Astrocyte (in vitro differentiated cells and primary cell): ENCODE measurements around the gene OSER1.
"Not testable (repeated sequence)": the region's sequence is repeated elsewhere in the genome, so short reads cannot be mapped to it uniquely, and the experiment has no call there.

Experiments used
- CTCF ChIP-seq: IDR thresholded peaks from 2 replicates; pipeline ENCODE4 v1.5.1; 2011; ENCODE audit warnings: low read depth, mild to moderate bottlenecking, inconsistent platforms, low read length, moderate library complexity; ENCODE audit not compliant: insufficient read depth
- EZH2 ChIP-seq: IDR thresholded peaks from 2 replicates; pipeline ENCODE4 v1.6.1; 2012; ENCODE audit warnings: mild to moderate bottlenecking, low read length, inconsistent platforms; ENCODE audit not compliant: insufficient read depth

GRCh38 chr20:44190197-44190852 is 20.2 kb downstream of the OSER1 start:
- not testable (repeated sequence) for TF ChIP-seq EZH2
- peak; percentile 82 for TF ChIP-seq CTCF
